Measurements from ENCODE around the gene HDAC8.

Gene HDAC8

GRCh38 chrX:72299891-72300630, 272.6 kb downstream of the HDAC8 start:
- Histone ChIP-seq H3K36me3 (ENCODE audit: insufficient read depth, low read length) (no peaks in the 10 kb centered on the region), H3K79me2 (ENCODE audit: insufficient read depth, low read length) (no peaks in the 10 kb centered on the region), H3K27me3 (ENCODE audit: insufficient read depth, low read length, poor library complexity, severe bottlenecking) (no peaks in the 10 kb centered on the region), H3K4me1 (ENCODE audit: insufficient read depth, low read length, poor library complexity, severe bottlenecking) (no peaks in the 10 kb centered on the region), H3K4me2 (ENCODE audit: low read depth, low read length, poor library complexity, severe bottlenecking) (no peak overlapping the region), H3F3A (ENCODE audit: low read depth) (no peaks in the 10 kb centered on the region), H3K9me2 (replicated peaks; ENCODE audit: low read depth, low read length) (no peaks in the 10 kb centered on the region), H3K9ac (ENCODE audit: low read depth, low read length, poor library complexity, severe bottlenecking) (no peak overlapping the region), H4K20me1 (ENCODE audit: insufficient read depth, low read length, poor library complexity, severe bottlenecking) (no peaks in the 10 kb centered on the region), H3K9me3 (ENCODE audit: insufficient read depth, low read depth, low read length) (no peaks in the 10 kb centered on the region), H3K4me3 (ENCODE audit: low read length, poor library complexity, severe bottlenecking) (no peak overlapping the region), H2AFZ (ENCODE audit: low read length) (no peak overlapping the region)
- no peak for TF ChIP-seq EZH2phosphoT487 (IDR thresholded peaks at IDR 0.05; ENCODE audit: borderline replicate concordance)
- no peak for TF ChIP-seq CTCF (conservative IDR thresholded peaks at IDR 0.05; ENCODE audit: low read length)

GRCh38 chrX:72297953-72298730, 274.5 kb downstream of the HDAC8 start:
- H3K4me2 ChIP-seq (ENCODE audit: low read depth, low read length, poor library complexity, severe bottlenecking) = no peak overlapping the region
- H3K27me3 ChIP-seq (ENCODE audit: insufficient read depth, low read length, poor library complexity, severe bottlenecking) = no peaks in the 10 kb centered on the region
- H3F3A ChIP-seq (ENCODE audit: low read depth) = no peaks in the 10 kb centered on the region
- H2AFZ ChIP-seq (ENCODE audit: low read length) = no peak overlapping the region
- no peaks in the 10 kb centered on the region for H4K20me1 ChIP-seq (ENCODE audit: insufficient read depth, low read length, poor library complexity, severe bottlenecking)
- no peaks in the 10 kb centered on the region for H3K36me3 ChIP-seq (ENCODE audit: insufficient read depth, low read length)
- no peaks in the 10 kb centered on the region for H3K79me2 ChIP-seq (ENCODE audit: insufficient read depth, low read length)
- no peaks in the 10 kb centered on the region for H3K9me2 ChIP-seq (replicated peaks; ENCODE audit: low read depth, low read length)
- no peaks in the 10 kb centered on the region for H3K4me1 ChIP-seq (ENCODE audit: insufficient read depth, low read length, poor library complexity, severe bottlenecking)
- TF ChIP-seq EZH2phosphoT487 (IDR thresholded peaks at IDR 0.05; ENCODE audit: borderline replicate concordance) = no peak
- peak; percentile 52 for TF ChIP-seq CTCF (conservative IDR thresholded peaks at IDR 0.05; ENCODE audit: low read length)
- no peak overlapping the region for H3K4me3 ChIP-seq (ENCODE audit: low read length, poor library complexity, severe bottlenecking)
- H3K9ac ChIP-seq (ENCODE audit: low read depth, low read length, poor library complexity, severe bottlenecking) = no peak overlapping the region
- no peaks in the 10 kb centered on the region for H3K9me3 ChIP-seq (ENCODE audit: insufficient read depth, low read depth, low read length)

- no peaks in the 10 kb centered on the region for H3K9me3 ChIP-seq (ENCODE audit: insufficient read depth, low read depth, low read length)
- TF ChIP-seq EZH2phosphoT487 (IDR thresholded peaks at IDR 0.05; ENCODE audit: borderline replicate concordance) (no peak), CTCF (conservative IDR thresholded peaks at IDR 0.05; ENCODE audit: low read length) (no peak)
These were observed 275.7 kb downstream of the HDAC8 start for GRCh38 chrX:72296991-72297390.

More at GRCh38 chrX:72296991-72297390, 275.7 kb downstream of the HDAC8 start:
- H4K20me1 ChIP-seq (ENCODE audit: insufficient read depth, low read length, poor library complexity, severe bottlenecking) = no peaks in the 10 kb centered on the region
- H3K27me3 ChIP-seq (ENCODE audit: insufficient read depth, low read length, poor library complexity, severe bottlenecking) = no peaks in the 10 kb centered on the region
- H3K36me3 ChIP-seq (ENCODE audit: insufficient read depth, low read length) = no peaks in the 10 kb centered on the region
- no peaks in the 10 kb centered on the region for H3K79me2 ChIP-seq (ENCODE audit: insufficient read depth, low read length)
- no peaks in the 10 kb centered on the region for H3F3A ChIP-seq (ENCODE audit: low read depth)
- H3K9me2 ChIP-seq (replicated peaks; ENCODE audit: low read depth, low read length) = no peaks in the 10 kb centered on the region
- H3K4me2 ChIP-seq (ENCODE audit: low read depth, low read length, poor library complexity, severe bottlenecking) = no peak overlapping the region
- H3K9ac ChIP-seq (ENCODE audit: low read depth, low read length, poor library complexity, severe bottlenecking) = no peak overlapping the region
- H2AFZ ChIP-seq (ENCODE audit: low read length) = no peak overlapping the region
- H3K4me3 ChIP-seq (ENCODE audit: low read length, poor library complexity, severe bottlenecking) = no peak overlapping the region
- H3K4me1 ChIP-seq (ENCODE audit: insufficient read depth, low read length, poor library complexity, severe bottlenecking) = no peaks in the 10 kb centered on the region

Data from Loucy (cell line).